ENCODE results near the gene BCL2L13.

DNA sequence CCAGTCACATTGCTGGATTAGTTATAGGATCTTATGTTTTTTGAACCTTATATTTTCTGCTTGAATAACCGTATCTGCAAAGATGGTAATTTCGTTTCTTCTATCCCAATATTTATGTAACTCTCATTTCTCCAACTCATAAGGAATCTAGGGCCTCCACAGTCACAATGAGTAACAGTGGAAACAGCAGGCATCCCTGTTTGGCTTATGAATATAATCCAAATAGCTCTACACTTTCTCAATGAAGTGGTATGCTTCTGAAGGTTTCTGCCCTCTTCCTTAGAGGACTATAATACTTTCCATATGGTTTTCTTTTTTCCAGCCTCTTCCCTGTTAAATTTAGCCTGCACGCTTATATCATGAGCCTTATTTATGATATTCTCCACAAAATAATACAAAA, 26.5 kb upstream of the BCL2L13 start:
- TF ChIP-seq, protein P1, sequence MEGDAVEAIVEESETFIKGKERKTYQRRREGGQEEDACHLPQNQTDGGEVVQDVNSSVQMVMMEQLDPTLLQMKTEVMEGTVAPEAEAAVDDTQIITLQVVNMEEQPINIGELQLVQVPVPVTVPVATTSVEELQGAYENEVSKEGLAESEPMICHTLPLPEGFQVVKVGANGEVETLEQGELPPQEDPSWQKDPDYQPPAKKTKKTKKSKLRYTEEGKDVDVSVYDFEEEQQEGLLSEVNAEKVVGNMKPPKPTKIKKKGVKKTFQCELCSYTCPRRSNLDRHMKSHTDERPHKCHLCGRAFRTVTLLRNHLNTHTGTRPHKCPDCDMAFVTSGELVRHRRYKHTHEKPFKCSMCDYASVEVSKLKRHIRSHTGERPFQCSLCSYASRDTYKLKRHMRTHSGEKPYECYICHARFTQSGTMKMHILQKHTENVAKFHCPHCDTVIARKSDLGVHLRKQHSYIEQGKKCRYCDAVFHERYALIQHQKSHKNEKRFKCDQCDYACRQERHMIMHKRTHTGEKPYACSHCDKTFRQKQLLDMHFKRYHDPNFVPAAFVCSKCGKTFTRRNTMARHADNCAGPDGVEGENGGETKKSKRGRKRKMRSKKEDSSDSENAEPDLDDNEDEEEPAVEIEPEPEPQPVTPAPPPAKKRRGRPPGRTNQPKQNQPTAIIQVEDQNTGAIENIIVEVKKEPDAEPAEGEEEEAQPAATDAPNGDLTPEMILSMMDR (IDR thresholded peaks at IDR 0.05 in 8 of 11, conservative IDR thresholded peaks at IDR 0.05 in 3 of 11) = no peak
- TF ChIP-seq POLR2A (IDR thresholded peaks at IDR 0.05) = no peak
- TF ChIP-seq POLR2AphosphoS5 (IDR thresholded peaks at IDR 0.05) = no peak

Measured in spleen (tissue), 7 donors.